Neural progenitor cell (in vitro differentiated cells): ENCODE measurements around the gene TCHHL1.

Experiments used
- EZH2phosphoT487 ChIP-seq: fragments of 200-600 bp; sonication (generic); IDR thresholded peaks from 2 replicates; pipeline ENCODE4 v1.6.1; 2017; ENCODE audit warnings: antibody characterized with exemption
- TF ChIP-seq, protein P1 (sequence below): fragments of 200-600 bp; sonication (generic); IDR thresholded peaks from 2 replicates; pipeline ENCODE4 v1.5.1; 2017; ENCODE audit warnings: antibody characterized with exemption, mild to moderate bottlenecking

DNA sequence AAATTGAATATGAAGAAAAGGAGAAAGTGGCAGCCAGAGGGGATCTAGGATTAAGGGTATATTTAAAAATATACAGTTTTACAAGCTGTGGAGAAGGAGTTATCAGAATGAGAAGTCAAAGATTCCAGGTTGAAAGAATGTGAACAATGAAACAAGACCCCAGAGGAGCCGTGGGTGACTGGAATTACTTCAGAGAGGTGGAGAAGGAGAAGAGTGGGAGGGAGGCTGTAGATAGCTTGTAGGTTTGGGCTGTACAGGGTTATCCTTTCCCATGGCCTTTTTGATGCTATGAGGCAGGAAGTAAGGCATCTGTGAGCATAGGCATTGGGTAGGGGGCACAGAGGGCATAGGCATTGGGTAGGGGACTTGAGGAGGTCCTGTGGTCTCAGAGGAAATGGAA is 46.8 kb downstream of the TCHHL1 start:
- TF ChIP-seq, protein P1, sequence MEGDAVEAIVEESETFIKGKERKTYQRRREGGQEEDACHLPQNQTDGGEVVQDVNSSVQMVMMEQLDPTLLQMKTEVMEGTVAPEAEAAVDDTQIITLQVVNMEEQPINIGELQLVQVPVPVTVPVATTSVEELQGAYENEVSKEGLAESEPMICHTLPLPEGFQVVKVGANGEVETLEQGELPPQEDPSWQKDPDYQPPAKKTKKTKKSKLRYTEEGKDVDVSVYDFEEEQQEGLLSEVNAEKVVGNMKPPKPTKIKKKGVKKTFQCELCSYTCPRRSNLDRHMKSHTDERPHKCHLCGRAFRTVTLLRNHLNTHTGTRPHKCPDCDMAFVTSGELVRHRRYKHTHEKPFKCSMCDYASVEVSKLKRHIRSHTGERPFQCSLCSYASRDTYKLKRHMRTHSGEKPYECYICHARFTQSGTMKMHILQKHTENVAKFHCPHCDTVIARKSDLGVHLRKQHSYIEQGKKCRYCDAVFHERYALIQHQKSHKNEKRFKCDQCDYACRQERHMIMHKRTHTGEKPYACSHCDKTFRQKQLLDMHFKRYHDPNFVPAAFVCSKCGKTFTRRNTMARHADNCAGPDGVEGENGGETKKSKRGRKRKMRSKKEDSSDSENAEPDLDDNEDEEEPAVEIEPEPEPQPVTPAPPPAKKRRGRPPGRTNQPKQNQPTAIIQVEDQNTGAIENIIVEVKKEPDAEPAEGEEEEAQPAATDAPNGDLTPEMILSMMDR: no peak
- no peak for TF ChIP-seq EZH2phosphoT487
